ENCODE measurements around the gene EOMES.

Gene EOMES

GRCh38 chr3:27675287-27675686 lies 46.8 kb downstream of the EOMES start:
- Histone ChIP-seq H3K4me1 (ENCODE audit: control insufficient read depth, insufficient read depth, low read length) (no peaks in the 10 kb centered on the region), H3K27me3 (ENCODE audit: control insufficient read depth, insufficient read depth, low read length) (no peaks in the 10 kb centered on the region), H3K9me3 (ENCODE audit: control insufficient read depth, insufficient read depth, low read length) (no peaks in the 10 kb centered on the region), H3K4me3 (ENCODE audit: low read depth, low read length) (no peak overlapping the region), H3K36me3 (ENCODE audit: control insufficient read depth, insufficient read depth, low read length) (no peaks in the 10 kb centered on the region), H3K9ac (ENCODE audit: low read depth, low read length) (no peak overlapping the region)

GRCh38 chr3:27673701-27674100 lies 48.4 kb downstream of the EOMES start:
- no peak overlapping the region for H3K9ac ChIP-seq (ENCODE audit: low read depth, low read length)
- no peaks in the 10 kb centered on the region for H3K27me3 ChIP-seq (ENCODE audit: control insufficient read depth, insufficient read depth, low read length)
- no peaks in the 10 kb centered on the region for H3K9me3 ChIP-seq (ENCODE audit: control insufficient read depth, insufficient read depth, low read length)
- no peak overlapping the region for H3K4me3 ChIP-seq (ENCODE audit: low read depth, low read length)
- no peaks in the 10 kb centered on the region for H3K36me3 ChIP-seq (ENCODE audit: control insufficient read depth, insufficient read depth, low read length)
- no peaks in the 10 kb centered on the region for H3K4me1 ChIP-seq (ENCODE audit: control insufficient read depth, insufficient read depth, low read length)

GRCh38 chr3:27671101-27671500 lies 51.0 kb downstream of the EOMES start:
- no peaks in the 10 kb centered on the region for H3K27me3 ChIP-seq (ENCODE audit: control insufficient read depth, insufficient read depth, low read length)
- H3K9me3 ChIP-seq (ENCODE audit: control insufficient read depth, insufficient read depth, low read length) = no peaks in the 10 kb centered on the region
- H3K9ac ChIP-seq (ENCODE audit: low read depth, low read length) = no peak overlapping the region
- peaks cover 12% of the 10 kb centered on the region for H3K4me1 ChIP-seq (ENCODE audit: control insufficient read depth, insufficient read depth, low read length)
- no peak overlapping the region for H3K4me3 ChIP-seq (ENCODE audit: low read depth, low read length)
- no peaks in the 10 kb centered on the region for H3K36me3 ChIP-seq (ENCODE audit: control insufficient read depth, insufficient read depth, low read length)

GRCh38 chr3:27670619-27671018 lies 51.5 kb downstream of the EOMES start:
- Histone ChIP-seq H3K9me3 (ENCODE audit: control insufficient read depth, insufficient read depth, low read length) (no peaks in the 10 kb centered on the region), H3K4me3 (ENCODE audit: low read depth, low read length) (no peak overlapping the region), H3K36me3 (ENCODE audit: control insufficient read depth, insufficient read depth, low read length) (no peaks in the 10 kb centered on the region), H3K4me1 (ENCODE audit: control insufficient read depth, insufficient read depth, low read length) (peaks cover 13% of the 10 kb centered on the region), H3K9ac (ENCODE audit: low read depth, low read length) (no peak overlapping the region), H3K27me3 (ENCODE audit: control insufficient read depth, insufficient read depth, low read length) (no peaks in the 10 kb centered on the region)

GRCh38 chr3:27669591-27669990 lies 52.5 kb downstream of the EOMES start:
- H3K9ac ChIP-seq (ENCODE audit: low read depth, low read length) = no peak overlapping the region
- no peak overlapping the region for H3K4me3 ChIP-seq (ENCODE audit: low read depth, low read length)
- H3K4me1 ChIP-seq (ENCODE audit: control insufficient read depth, insufficient read depth, low read length) = peaks cover 13% of the 10 kb centered on the region
- H3K27me3 ChIP-seq (ENCODE audit: control insufficient read depth, insufficient read depth, low read length) = no peaks in the 10 kb centered on the region
- H3K36me3 ChIP-seq (ENCODE audit: control insufficient read depth, insufficient read depth, low read length) = no peaks in the 10 kb centered on the region
- no peaks in the 10 kb centered on the region for H3K9me3 ChIP-seq (ENCODE audit: control insufficient read depth, insufficient read depth, low read length)

GRCh38 chr3:27667751-27668150 lies 54.4 kb downstream of the EOMES start:
- H3K9me3 ChIP-seq (ENCODE audit: control insufficient read depth, insufficient read depth, low read length) = no peaks in the 10 kb centered on the region
- no peak overlapping the region for H3K4me3 ChIP-seq (ENCODE audit: low read depth, low read length)
- no peak overlapping the region for H3K9ac ChIP-seq (ENCODE audit: low read depth, low read length)
- peaks cover 13% of the 10 kb centered on the region for H3K4me1 ChIP-seq (ENCODE audit: control insufficient read depth, insufficient read depth, low read length)
- no peaks in the 10 kb centered on the region for H3K36me3 ChIP-seq (ENCODE audit: control insufficient read depth, insufficient read depth, low read length)
- no peaks in the 10 kb centered on the region for H3K27me3 ChIP-seq (ENCODE audit: control insufficient read depth, insufficient read depth, low read length)

GRCh38 chr3:27666708-27667107 lies 55.4 kb downstream of the EOMES start:
- Histone ChIP-seq H3K27me3 (ENCODE audit: control insufficient read depth, insufficient read depth, low read length) (no peaks in the 10 kb centered on the region), H3K4me3 (ENCODE audit: low read depth, low read length) (no peak overlapping the region), H3K9me3 (ENCODE audit: control insufficient read depth, insufficient read depth, low read length) (no peaks in the 10 kb centered on the region), H3K9ac (ENCODE audit: low read depth, low read length) (no peak overlapping the region), H3K36me3 (ENCODE audit: control insufficient read depth, insufficient read depth, low read length) (no peaks in the 10 kb centered on the region), H3K4me1 (ENCODE audit: control insufficient read depth, insufficient read depth, low read length) (peaks cover 13% of the 10 kb centered on the region)

GRCh38 chr3:27666272-27666671 lies 55.9 kb downstream of the EOMES start:
- no peak overlapping the region for H3K9ac ChIP-seq (ENCODE audit: low read depth, low read length)
- H3K9me3 ChIP-seq (ENCODE audit: control insufficient read depth, insufficient read depth, low read length) = no peaks in the 10 kb centered on the region
- H3K36me3 ChIP-seq (ENCODE audit: control insufficient read depth, insufficient read depth, low read length) = no peaks in the 10 kb centered on the region
- no peak overlapping the region for H3K4me3 ChIP-seq (ENCODE audit: low read depth, low read length)
- H3K4me1 ChIP-seq (ENCODE audit: control insufficient read depth, insufficient read depth, low read length) = peaks cover 13% of the 10 kb centered on the region
- no peaks in the 10 kb centered on the region for H3K27me3 ChIP-seq (ENCODE audit: control insufficient read depth, insufficient read depth, low read length)
